A673 (cell line): ENCODE data around the gene BHLHA15. TPM values are rescaled to one million over a fixed set of nuclear protein-coding genes. Genes with fewer than 3 reads are reported as not detected.

Source experiments
- BruUV-seq: library from RNA; stranded (reverse); fragments of 400-500 nt; replicated peaks from 2 replicates; lab custom pipeline; 2021; lab: Mats Ljungman, UMichigan
- CTCF ChIA-PET: fragments of 300-600 bp; sonication (Branson Sonifier 250); formaldehyde crosslinking; loops from one replicate; lab custom pipeline; 2022; ENCODE audit warnings: antibody characterized with exemption; lab: Charles Lee
- POLR2A ChIA-PET: fragments of 300-600 bp; sonication (Branson Sonifier 250); formaldehyde crosslinking; loops from one replicate; lab custom pipeline; 2022; ENCODE audit warnings: antibody characterized with exemption; ENCODE audit not compliant: low non-redundant PET; lab: Charles Lee
- DNase-seq: peaks from one replicate; pipeline ENCODE4 v3.0.0-alpha.2; 2015; ENCODE audit warnings: low spot score
- H3K27ac ChIP-seq: fragments of 200-600 bp; sonication (generic); 2 replicates; pipeline ENCODE4 v1.5.1; 2016; ENCODE audit warnings: mixed run types, low read depth, mild to moderate bottlenecking, mixed read lengths, antibody characterized with exemption, low read length; ENCODE audit not compliant: poor library complexity, severe bottlenecking
- H3K27me3 ChIP-seq: fragments of 200-600 bp; sonication (generic); replicated peaks from 2 replicates; pipeline ENCODE4 v1.6.1; 2017; ENCODE audit warnings: mixed run types, low read depth, mild to moderate bottlenecking, mixed read lengths, antibody characterized with exemption, low read length; ENCODE audit not compliant: insufficient read depth, poor library complexity
- H3K36me3 ChIP-seq: fragments of 200-600 bp; sonication (generic); 2 replicates; pipeline ENCODE4 v1.6.1; 2016; ENCODE audit warnings: mixed run types, mild to moderate bottlenecking, mixed read lengths, antibody characterized with exemption, low read length; ENCODE audit not compliant: insufficient read depth, poor library complexity, severe bottlenecking
- H3K4me1 ChIP-seq: fragments of 200-600 bp; sonication (generic); 2 replicates; pipeline ENCODE4 v1.6.1; 2017; ENCODE audit warnings: mixed run types, mild to moderate bottlenecking, mixed read lengths, antibody characterized with exemption, low read length; ENCODE audit not compliant: insufficient read depth, poor library complexity, severe bottlenecking
- H3K4me3 ChIP-seq: fragments of 200-600 bp; sonication (generic); 2 replicates; pipeline ENCODE4 v1.5.1; 2016; ENCODE audit warnings: low read depth, mixed run types, mild to moderate bottlenecking, mixed read lengths, low read length; ENCODE audit not compliant: poor library complexity, severe bottlenecking
- H3K9me3 ChIP-seq: fragments of 200-600 bp; sonication (generic); 2 replicates; pipeline ENCODE4 v1.6.1; 2016; ENCODE audit warnings: mixed run types, low read depth, mild to moderate bottlenecking, mixed read lengths, antibody characterized with exemption, low read length; ENCODE audit not compliant: poor library complexity, severe bottlenecking
- CTCF ChIP-seq: fragments of 300-800, 200-600 bp; sonication (generic); conservative IDR thresholded peaks from 2 replicates; pipeline ENCODE4 v1.5.1; 2017; ENCODE audit warnings: low read depth, mild to moderate bottlenecking, antibody characterized with exemption, low read length, moderate library complexity, mixed read lengths
- EZH2 ChIP-seq: fragments of 200-600 bp; sonication (generic); IDR thresholded peaks from 2 replicates; pipeline ENCODE4 v1.6.1; 2017; ENCODE audit warnings: borderline replicate concordance, low read depth, mild to moderate bottlenecking, mixed read lengths, antibody characterized with exemption, low read length; ENCODE audit not compliant: poor library complexity, severe bottlenecking
- intact Hi-C: fragments of 100-400 bp; cut with micrococcal nuclease; formaldehyde crosslinking; loops from one replicate; pipeline ENCODE4 v1.10.0; 2022; ENCODE audit not compliant: unreplicated experiment
- total RNA-seq: library from RNA; stranded (reverse); gene quantifications from 2 replicates; pipeline ENCODE4 v1.2.3, GENCODE V29; 2021

BHLHA15 gene
- total RNA-seq, 1 experiment from 2014 or later = 0.64 TPM

- intact Hi-C loops = no loop called here
- Histone ChIP-seq H3K4me3 (no peak overlapping the region), H3K27me3 (no peaks in the 10 kb centered on the region), H3K36me3 (no peaks in the 10 kb centered on the region), H3K9me3 (no peaks in the 10 kb centered on the region), H3K4me1 (no peaks in the 10 kb centered on the region), H3K27ac (no peak overlapping the region)
- DNase-seq = no peak
- ChIA-PET CTCF (interaction anchor here (0.6 kb wide), 1 partner anchor 164 kb away, joined by 8 read pairs; no protein-coding TSS in a partner anchor), POLR2A (no interaction called here)
- TF ChIP-seq EZH2 (no peak), CTCF (no peak)
- BruUV-seq = no TSS peak
These were observed 32.3 kb upstream of the BHLHA15 start for GRCh38 chr7:98178762-98179490.

GRCh38 chr7:98180751-98181150 lies 30.5 kb upstream of the BHLHA15 start:
- H3K4me3 ChIP-seq = no peak overlapping the region
- BruUV-seq = no TSS peak
- CTCF ChIA-PET = no interaction called here
- H3K27ac ChIP-seq = no peak overlapping the region
- no peak for DNase-seq
- H3K36me3 ChIP-seq = no peaks in the 10 kb centered on the region
- no peaks in the 10 kb centered on the region for H3K9me3 ChIP-seq
- intact Hi-C loops = no loop called here
- no peaks in the 10 kb centered on the region for H3K27me3 ChIP-seq
- POLR2A ChIA-PET = no interaction called here
- TF ChIP-seq CTCF (no peak), EZH2 (no peak)
- H3K4me1 ChIP-seq = no peaks in the 10 kb centered on the region

- H3K36me3 ChIP-seq = no peaks in the 10 kb centered on the region
- no peak overlapping the region for H3K27ac ChIP-seq
- CTCF ChIA-PET = no interaction called here
- no peak for DNase-seq
- BruUV-seq = no TSS peak
- H3K27me3 ChIP-seq = no peaks in the 10 kb centered on the region
- intact Hi-C loops = no loop called here
- H3K4me3 ChIP-seq = no peak overlapping the region
- no peaks in the 10 kb centered on the region for H3K4me1 ChIP-seq
- no peak for TF ChIP-seq EZH2
- no peaks in the 10 kb centered on the region for H3K9me3 ChIP-seq
- POLR2A ChIA-PET = interaction anchor here (0.6 kb wide), 1 partner anchor 61 kb away, joined by 4 read pairs; no protein-coding TSS in a partner anchor
These were observed 26.1 kb upstream of the BHLHA15 start for GRCh38 chr7:98185101-98185500.
